ENCODE measurements around the gene FTO.

GRCh38 chr16:54076006-54076504 is 372.1 kb downstream of the FTO start:
- TF ChIP-seq CTCF (IDR thresholded peaks at IDR 0.05; ENCODE audit: control extremely low read depth in 1 of 3, insufficient read depth in 1 of 3, low read depth in 1 of 3, low read length in 3 of 3) (no peak), RBBP5 (IDR thresholded peaks at IDR 0.05; ENCODE audit: borderline replicate concordance, low read depth, low read length) (no peak), EP300 (IDR thresholded peaks at IDR 0.05; ENCODE audit: borderline replicate concordance in 1 of 2, low read depth in 2 of 2, low read length in 2 of 2) (no peak), YY1 (IDR thresholded peaks at IDR 0.05; ENCODE audit: low read depth, low read length) (no peak), EZH2 (IDR thresholded peaks at IDR 0.05; ENCODE audit: low read depth, low read length, severe bottlenecking) (no peak), SIRT6 (IDR thresholded peaks at IDR 0.05; ENCODE audit: low read length) (no peak), RAD21 (IDR thresholded peaks at IDR 0.05 in 1 of 2, conservative IDR thresholded peaks at IDR 0.05 in 1 of 2; ENCODE audit: low read depth in 2 of 2, low read length in 2 of 2) (no peak)
- TF ChIP-seq, protein P1, sequence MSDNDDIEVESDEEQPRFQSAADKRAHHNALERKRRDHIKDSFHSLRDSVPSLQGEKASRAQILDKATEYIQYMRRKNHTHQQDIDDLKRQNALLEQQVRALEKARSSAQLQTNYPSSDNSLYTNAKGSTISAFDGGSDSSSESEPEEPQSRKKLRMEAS (IDR thresholded peaks at IDR 0.05), result no peak

Measured in H1 (cell line).